HCT116 (cell line): ENCODE data around the gene HLCS. TPM values are rescaled to one million over a fixed set of nuclear protein-coding genes. Genes with fewer than 3 reads are reported as not detected.

Source experiments
- ATAC-seq: fragments of 200-7000 bp; cut with Tn5 transposase; 2 replicates; pipeline ENCODE4 v1.9.1; 2020; ENCODE audit warnings: mild to moderate bottlenecking, moderate library complexity
- BruUV-seq: library from RNA; stranded (reverse); fragments of 400-500 nt; replicated peaks from 2 replicates; lab custom pipeline; 2021; lab: Mats Ljungman, UMichigan
- CTCF ChIA-PET: fragments of 300-600 bp; sonication (Branson Sonifier 250); formaldehyde crosslinking; loops from one replicate; lab custom pipeline; 2021; ENCODE audit warnings: antibody characterized with exemption; lab: Charles Lee
- POLR2A ChIA-PET: fragments of 300-600, 350-600 bp; sonication (Branson Sonifier 250); formaldehyde crosslinking; loops from one replicate; lab custom pipeline; 2021; ENCODE audit warnings: antibody characterized with exemption; lab: Charles Lee
- RAD21 ChIA-PET, 2 experiments: fragments of 300-600 bp; sonication (Branson Sonifier 250); formaldehyde crosslinking; loops; one replicate each; lab custom pipeline; 2023; ENCODE audit warnings: low total read pairs in 2 of 2; ENCODE audit not compliant: uncharacterized antibody in 2 of 2, unreplicated experiment in 2 of 2, low non-redundant PET in 1 of 2; lab: Charles Lee
- DNase-seq: peaks from one replicate; pipeline ENCODE4 v3.0.0-alpha.2; 2010; ENCODE audit warnings: low read depth, low spot score
- H2AFZ ChIP-seq: fragments of 200-600 bp; shearing (Covaris generic), sonication (generic); 2 replicates; pipeline ENCODE4 v1.6.1; 2017; ENCODE audit warnings: low read depth, mixed run types, mixed read lengths, antibody characterized with exemption, low read length; ENCODE audit not compliant: poor library complexity, severe bottlenecking
- H3K27ac ChIP-seq: 2 replicates; pipeline ENCODE4 v1.5.1; 2012; ENCODE audit warnings: low read depth, low read length
- H3K27me3 ChIP-seq: fragments of 200-600 bp; sonication (generic); 2 replicates; pipeline ENCODE4 v1.6.1; 2016; ENCODE audit warnings: mixed run types, low read length, mixed read lengths; ENCODE audit not compliant: insufficient read depth
- H3K36me3 ChIP-seq, 2 experiments: fragments of 200-500 bp in 1 of 2; fragments of 200-600 bp in 1 of 2; sonication (Bioruptor generic) in 1 of 2; sonication (generic) in 1 of 2; 2 replicates each; pipeline versions ENCODE4 v1.5.1 to v1.6.1; 2014 to 2016; ENCODE audit warnings: low read length in 2 of 2, inconsistent platforms in 1 of 2, mixed read lengths in 1 of 2, mixed run types in 1 of 2; ENCODE audit not compliant: insufficient read depth in 2 of 2, control insufficient read depth in 1 of 2
- H3K4me1 ChIP-seq, 2 experiments: fragments of 200-600 bp in 1 of 2; sonication (generic) in 1 of 2; 2 replicates each; pipeline versions ENCODE4 v1.5.1 to v1.6.1; 2012 to 2017; ENCODE audit warnings: low read length in 2 of 2, inconsistent platforms in 1 of 2, mild to moderate bottlenecking in 1 of 2, mixed read lengths in 1 of 2, mixed run types in 1 of 2, moderate library complexity in 1 of 2; ENCODE audit not compliant: insufficient read depth in 2 of 2, control insufficient read depth in 1 of 2
- H3K4me2 ChIP-seq: fragments of 200-600 bp; sonication (generic); 2 replicates; pipeline ENCODE4 v1.6.1; 2017; ENCODE audit warnings: mixed run types, low read length, mixed read lengths
- H3K4me3 ChIP-seq, 2 experiments: fragments of 200-600 bp in 1 of 2; sonication (generic) in 1 of 2; replicated peaks in 1 of 2; 2 replicates each; pipeline ENCODE4 v1.5.1; 2011 to 2016; ENCODE audit warnings: low read length in 2 of 2, control low read depth in 1 of 2, low read depth in 1 of 2, mild to moderate bottlenecking in 1 of 2, mixed read lengths in 1 of 2, mixed run types in 1 of 2
- H3K79me2 ChIP-seq: fragments of 200-600 bp; sonication (generic); 2 replicates; pipeline ENCODE4 v1.6.1; 2017; ENCODE audit warnings: mild to moderate bottlenecking, mixed run types, low read length, moderate library complexity, mixed read lengths; ENCODE audit not compliant: insufficient read depth
- H3K9ac ChIP-seq: fragments of 200-600 bp; sonication (generic); 2 replicates; pipeline ENCODE4 v1.6.1; 2016; ENCODE audit warnings: low read length, mixed read lengths
- H3K9me2 ChIP-seq: fragments of 200-600 bp; sonication (generic), shearing (Covaris generic); 2 replicates; pipeline ENCODE4 v1.6.1; 2017; ENCODE audit warnings: mixed run types, mild to moderate bottlenecking, moderate library complexity; ENCODE audit not compliant: insufficient read depth
- H3K9me3 ChIP-seq, 2 experiments: fragments of 200-500 bp in 1 of 2; fragments of 200-600 bp in 1 of 2; sonication (Bioruptor generic) in 1 of 2; sonication (generic) in 1 of 2; 2 replicates each; pipeline ENCODE4 v1.6.1; 2014 to 2017; ENCODE audit warnings: low read length in 2 of 2, mixed read lengths in 2 of 2, inconsistent platforms in 1 of 2, low read depth in 1 of 2, mild to moderate bottlenecking in 1 of 2, mixed run types in 1 of 2, moderate library complexity in 1 of 2; ENCODE audit not compliant: control insufficient read depth in 1 of 2, insufficient read depth in 1 of 2
- H4K20me1 ChIP-seq: fragments of 200-600 bp; sonication (generic), shearing (Covaris generic); 2 replicates; pipeline ENCODE4 v1.6.1; 2017; ENCODE audit warnings: mixed run types, mild to moderate bottlenecking, moderate library complexity; ENCODE audit not compliant: insufficient read depth
- ATF3 ChIP-seq: IDR thresholded peaks from 2 replicates; pipeline ENCODE4 v1.6.1; 2012
- CTCF ChIP-seq, 3 experiments: fragments of 200-600 bp in 1 of 3; sonication (generic) in 1 of 3; IDR thresholded peaks in 2 of 3; conservative IDR thresholded peaks in 1 of 3; 2 replicates each; pipeline ENCODE4 v1.5.1; 2012 to 2017; ENCODE audit warnings: low read depth in 2 of 3, low read length in 2 of 3, antibody characterized with exemption in 1 of 3, borderline replicate concordance in 1 of 3, control low read depth in 1 of 3, mild to moderate bottlenecking in 1 of 3, mixed read lengths in 1 of 3, mixed run types in 1 of 3, moderate library complexity in 1 of 3; ENCODE audit not compliant: insufficient read depth in 1 of 3
- EGR1 ChIP-seq: IDR thresholded peaks from 2 replicates; pipeline ENCODE4 v1.6.1; 2012; ENCODE audit warnings: low read depth
- FOSL1 ChIP-seq: IDR thresholded peaks from 2 replicates; pipeline ENCODE4 v1.6.1; 2012; ENCODE audit warnings: low read depth
- MAX ChIP-seq: IDR thresholded peaks from 2 replicates; pipeline ENCODE4 v1.6.1; 2012
- POLR2A ChIP-seq: IDR thresholded peaks from 2 replicates; pipeline ENCODE4 v1.7.0; 2011; ENCODE audit warnings: borderline replicate concordance; ENCODE audit not compliant: insufficient read depth, insufficient read length; ENCODE audit errors: extremely low read depth
- REST ChIP-seq: IDR thresholded peaks from 2 replicates; pipeline ENCODE4 v1.6.1; 2012; ENCODE audit warnings: low read depth
- SIN3A ChIP-seq: IDR thresholded peaks from 2 replicates; pipeline ENCODE4 v1.6.1; 2012; ENCODE audit warnings: low read depth
- SP1 ChIP-seq: IDR thresholded peaks from 2 replicates; pipeline ENCODE4 v1.6.1; 2012; ENCODE audit warnings: low read depth
- ZBTB33 ChIP-seq: IDR thresholded peaks from 2 replicates; pipeline ENCODE4 v1.6.1; 2011; ENCODE audit warnings: mild to moderate bottlenecking, low read length, moderate library complexity; ENCODE audit not compliant: insufficient replicate concordance; ENCODE audit errors: extremely low read depth
- ZFX ChIP-seq: fragments of 450-650 bp; IDR thresholded peaks from 2 replicates; pipeline ENCODE4 v1.6.1; 2017
- intact Hi-C: fragments of 100-400 bp; cut with micrococcal nuclease; formaldehyde crosslinking; loops from 2 replicates; pipeline ENCODE4 v1.10.0; 2022
- total RNA-seq: library from RNA; stranded (reverse); gene quantifications from one replicate; pipeline ENCODE4 v1.2.1, GENCODE V29; 2021; ENCODE audit not compliant: unreplicated experiment

The HLCS gene
- total RNA-seq, 1 experiment from 2014 or later: 18.5 TPM

- Histone ChIP-seq H3K9me3 (no peaks in the 10 kb centered on the region), H3K4me3 (no peak overlapping the region), H3K79me2 (no peaks in the 10 kb centered on the region), H2AFZ (no peak overlapping the region), H3K9me2 (no peaks in the 10 kb centered on the region), H3K4me1 (no peaks in the 10 kb centered on the region), H4K20me1 (no peaks in the 10 kb centered on the region), H3K9ac (no peak overlapping the region), H3K27me3 (no peaks in the 10 kb centered on the region), H3K27ac (no peak overlapping the region), H3K4me2 (no peak overlapping the region), H3K36me3 (no peaks in the 10 kb centered on the region)
- RAD21 ChIA-PET: interaction anchor here (1.0 to 1.2 kb wide), 2 partner anchors 286 kb away, joined by 4 to 10 read pairs; no protein-coding TSS in a partner anchor
- CTCF ChIA-PET: interaction anchor here (1.0 to 2.3 kb wide), 7 partner anchors 9 to 775 kb away, joined by 3 to 29 read pairs (median 5); no protein-coding TSS in a partner anchor
- TF ChIP-seq POLR2A (no peak), EGR1 (no peak)
- DNase-seq: no peak
- no peak for ATAC-seq
- BruUV-seq: no TSS peak
- POLR2A ChIA-PET: no interaction called here
- intact Hi-C loops: no loop called here
Measured at GRCh38 chr21:36916718-36917117, 49.8 kb downstream of the HLCS start.

- H3K27ac ChIP-seq: no peak overlapping the region
- intact Hi-C loops: no loop called here
- TF ChIP-seq SP1 (no peak), REST (no peak), ZBTB33 (no peak), FOSL1 (no peak), CTCF (IDR thresholded peaks at IDR 0.05 in 2 of 3, conservative IDR thresholded peaks at IDR 0.05 in 1 of 3; ENCODE audit: borderline replicate concordance in 1 of 3, insufficient read depth in 1 of 3, low read depth in 2 of 3, low read length in 2 of 3) (no peak), EGR1 (no peak), ATF3 (no peak), ZFX (no peak), MAX (no peak), POLR2A (no peak), SIN3A (no peak)
Measured at GRCh38 chr21:36915696-36916245, 50.7 kb downstream of the HLCS start.

More at GRCh38 chr21:36915696-36916245, 50.7 kb downstream of the HLCS start:
- H2AFZ ChIP-seq: no peak overlapping the region
- no peak overlapping the region for H3K4me3 ChIP-seq
- H3K79me2 ChIP-seq: no peaks in the 10 kb centered on the region
- ChIA-PET RAD21 (no interaction called here), POLR2A (no interaction called here), CTCF (interaction anchor here (2.3 kb wide), 1 partner anchor 285 kb away, joined by 29 read pairs; no protein-coding TSS in a partner anchor)
- H3K4me2 ChIP-seq: no peak overlapping the region
- DNase-seq (no peak), ATAC-seq (no peak)
- no peaks in the 10 kb centered on the region for H3K9me3 ChIP-seq
- H3K9me2 ChIP-seq: no peaks in the 10 kb centered on the region
- no peak overlapping the region for H3K9ac ChIP-seq
- H3K27me3 ChIP-seq: no peaks in the 10 kb centered on the region
- BruUV-seq: no TSS peak
- H3K4me1 ChIP-seq: peaks cover 0 to 4% of the 10 kb centered on the region in 2 experiments; a peak in 2 of 4 replicates
- H4K20me1 ChIP-seq: no peaks in the 10 kb centered on the region
- no peaks in the 10 kb centered on the region for H3K36me3 ChIP-seq
